H9 (cell line): ENCODE measurements around the gene ICAM2. TPM values are rescaled to one million over a fixed set of nuclear protein-coding genes. Genes with fewer than 3 reads are reported as not detected.

Experiments used
- DNase-seq: peaks from one replicate; pipeline ENCODE4 v3.0.0-alpha.2; 2017
- H2AFZ ChIP-seq: one replicate; pipeline ENCODE4 v1.6.1; 2013; ENCODE audit warnings: mild to moderate bottlenecking, low read length, control low read depth, moderate library complexity
- H2AK5ac ChIP-seq: 2 replicates; pipeline ENCODE4 v1.6.1; 2013; ENCODE audit warnings: low read length, control low read depth, mixed read lengths; ENCODE audit not compliant: insufficient read length
- H2BK120ac ChIP-seq: one replicate; pipeline ENCODE4 v1.6.1; 2013; ENCODE audit warnings: low read depth, mild to moderate bottlenecking, low read length, control low read depth, inconsistent platforms; ENCODE audit not compliant: poor library complexity, severe bottlenecking
- H2BK12ac ChIP-seq: 2 replicates; pipeline ENCODE4 v1.6.1; 2013; ENCODE audit warnings: low read length, control low read depth, mixed read lengths, low read depth; ENCODE audit not compliant: insufficient read length
- H2BK15ac ChIP-seq: 2 replicates; pipeline ENCODE4 v1.6.1; 2013; ENCODE audit warnings: low read depth, low read length, control low read depth
- H2BK20ac ChIP-seq: one replicate; pipeline ENCODE4 v1.6.1; 2013; ENCODE audit warnings: low read depth, mild to moderate bottlenecking, low read length, control low read depth, inconsistent platforms; ENCODE audit not compliant: poor library complexity, severe bottlenecking
- H2BK5ac ChIP-seq: 2 replicates; pipeline ENCODE4 v1.6.1; 2013; ENCODE audit warnings: low read length, control low read depth, mixed read lengths; ENCODE audit not compliant: insufficient read length
- H3K14ac ChIP-seq: 2 replicates; pipeline ENCODE4 v1.6.1; 2013; ENCODE audit warnings: low read length, control low read depth; ENCODE audit not compliant: insufficient read depth
- H3K18ac ChIP-seq: 2 replicates; pipeline ENCODE4 v1.6.1; 2013; ENCODE audit warnings: low read depth, mild to moderate bottlenecking, mixed read lengths, low read length, control low read depth; ENCODE audit not compliant: insufficient read length
- H3K23ac ChIP-seq: 2 replicates; pipeline ENCODE4 v1.6.1; 2013; ENCODE audit warnings: low read length, control low read depth, mixed read lengths, low read depth; ENCODE audit not compliant: insufficient read length
- H3K23me2 ChIP-seq: 2 replicates; pipeline ENCODE4 v1.6.1; 2013; ENCODE audit warnings: low read depth, mild to moderate bottlenecking, mixed read lengths, low read length, control low read depth; ENCODE audit not compliant: insufficient read length, poor library complexity, severe bottlenecking
- H3K27ac ChIP-seq: 2 replicates; pipeline ENCODE4 v1.5.1; 2013; ENCODE audit warnings: low read length, control low read depth, mixed read lengths, low read depth; ENCODE audit not compliant: insufficient read length
- H3K27me3 ChIP-seq: 2 replicates; pipeline ENCODE4 v1.6.1; 2013; ENCODE audit warnings: low read length, control low read depth, inconsistent platforms; ENCODE audit not compliant: insufficient read depth
- H3K4ac ChIP-seq: 2 replicates; pipeline ENCODE4 v1.6.1; 2013; ENCODE audit warnings: low read depth, mild to moderate bottlenecking, control low read depth, inconsistent platforms, low read length, moderate library complexity
- H3K4me1 ChIP-seq: 2 replicates; pipeline ENCODE4 v1.6.1; 2013; ENCODE audit warnings: low read length, control low read depth, inconsistent platforms; ENCODE audit not compliant: insufficient read depth
- H3K4me2 ChIP-seq: 2 replicates; pipeline ENCODE4 v1.6.1; 2013; ENCODE audit warnings: low read length, control low read depth, mixed read lengths; ENCODE audit not compliant: insufficient read length, insufficient read depth
- H3K56ac ChIP-seq: 2 replicates; pipeline ENCODE4 v1.6.1; 2013; ENCODE audit warnings: low read depth, mild to moderate bottlenecking, mixed read lengths, low read length, control low read depth; ENCODE audit not compliant: insufficient read length
- H3K79me1 ChIP-seq: 2 replicates; pipeline ENCODE4 v1.6.1; 2013; ENCODE audit warnings: low read depth, mild to moderate bottlenecking, moderate library complexity, low read length, control low read depth, inconsistent platforms; ENCODE audit not compliant: insufficient read depth, poor library complexity, severe bottlenecking
- H3K79me2 ChIP-seq: 2 replicates; pipeline ENCODE4 v1.6.1; 2013; ENCODE audit warnings: low read length, control low read depth, inconsistent platforms; ENCODE audit not compliant: insufficient read depth
- H3K9ac ChIP-seq: 2 replicates; pipeline ENCODE4 v1.6.1; 2013; ENCODE audit warnings: low read length, control low read depth, mixed read lengths; ENCODE audit not compliant: insufficient read length; ENCODE audit errors: extremely low read depth
- H3K9me3 ChIP-seq: one replicate; pipeline ENCODE4 v1.6.1; 2013; ENCODE audit warnings: low read depth, low read length, inconsistent platforms; ENCODE audit not compliant: control insufficient read depth
- H3T11ph ChIP-seq: one replicate; pipeline ENCODE4 v1.6.1; 2013; ENCODE audit warnings: mild to moderate bottlenecking, low read length, control low read depth, inconsistent platforms
- H4K20me1 ChIP-seq: one replicate; pipeline ENCODE4 v1.6.1; 2013; ENCODE audit not compliant: control insufficient read depth, insufficient read length, insufficient read depth
- H4K5ac ChIP-seq: 2 replicates; pipeline ENCODE4 v1.6.1; 2013; ENCODE audit warnings: low read depth, mild to moderate bottlenecking, mixed read lengths, low read length, control low read depth; ENCODE audit not compliant: insufficient read length
- H4K8ac ChIP-seq: replicated peaks from 2 replicates; pipeline ENCODE4 v1.6.1; 2013; ENCODE audit warnings: low read length, control low read depth, mixed read lengths, low read depth; ENCODE audit not compliant: insufficient read length
- H4K91ac ChIP-seq: 2 replicates; pipeline ENCODE4 v1.6.1; 2013; ENCODE audit warnings: low read depth, mild to moderate bottlenecking, moderate library complexity, mixed read lengths, low read length, control low read depth; ENCODE audit not compliant: insufficient read length
- H3K27ac Mint-ChIP-seq, 3 experiments: 2 replicates in 2 of 3; 3 replicates in 1 of 3; pipeline ENCODE4 v1.8.0; 2020 to 2021; ENCODE audit warnings: mixed read lengths in 3 of 3, mild to moderate bottlenecking in 1 of 3, moderate library complexity in 1 of 3
- H3K27me3 Mint-ChIP-seq: 2 replicates; pipeline ENCODE4 v1.8.0; 2021; ENCODE audit warnings: low read depth, mild to moderate bottlenecking, moderate library complexity, mixed read lengths
- H3K36me3 Mint-ChIP-seq, 3 experiments: 2 replicates in 2 of 3; 3 replicates in 1 of 3; pipeline ENCODE4 v1.8.0; 2020 to 2021; ENCODE audit warnings: low read depth in 3 of 3, mixed read lengths in 3 of 3; ENCODE audit not compliant: insufficient read depth in 1 of 3
- H3K4me1 Mint-ChIP-seq, 2 experiments: 2 replicates each; pipeline ENCODE4 v1.8.0; 2020; ENCODE audit warnings: mixed read lengths in 2 of 2
- H3K4me3 Mint-ChIP-seq, 2 experiments: 2 replicates in 1 of 2; 3 replicates in 1 of 2; pipeline ENCODE4 v1.8.0; 2020 to 2021; ENCODE audit warnings: mild to moderate bottlenecking in 2 of 2, mixed read lengths in 2 of 2, moderate library complexity in 1 of 2
- H3K9me3 Mint-ChIP-seq, 2 experiments: 2 replicates in 1 of 2; 3 replicates in 1 of 2; pipeline ENCODE4 v1.8.0; 2020; ENCODE audit warnings: mild to moderate bottlenecking in 2 of 2, mixed read lengths in 2 of 2, moderate library complexity in 1 of 2
- WGBS: extraction: QIAGEN DNeasy Blood & Tissue Kit; methylation state at CpG from one replicate; pipeline ENCODE4 v1.1.7; 2013; ENCODE audit warnings: missing lambda C conversion rate, low lambda C conversion rate, mixed read lengths; ENCODE audit not compliant: insufficient read length; ENCODE audit errors: extremely low coverage; 5-methylcytosine and 5-hydroxymethylcytosine counted together
- total RNA-seq: library from RNA; stranded (reverse); gene quantifications from 2 replicates; pipeline ENCODE4 v1.2.1, GENCODE V29; 2021
- TF ChIP-seq, protein P1 (sequence below): fragments of 200-600 bp; sonication (generic); conservative IDR thresholded peaks from 3 replicates; pipeline ENCODE4 v1.8.0; 2021; ENCODE audit warnings: antibody characterized with exemption, mild to moderate bottlenecking

The ICAM2 gene
- total RNA-seq, 1 experiment from 2014 or later, result 0.28 TPM

DNA sequence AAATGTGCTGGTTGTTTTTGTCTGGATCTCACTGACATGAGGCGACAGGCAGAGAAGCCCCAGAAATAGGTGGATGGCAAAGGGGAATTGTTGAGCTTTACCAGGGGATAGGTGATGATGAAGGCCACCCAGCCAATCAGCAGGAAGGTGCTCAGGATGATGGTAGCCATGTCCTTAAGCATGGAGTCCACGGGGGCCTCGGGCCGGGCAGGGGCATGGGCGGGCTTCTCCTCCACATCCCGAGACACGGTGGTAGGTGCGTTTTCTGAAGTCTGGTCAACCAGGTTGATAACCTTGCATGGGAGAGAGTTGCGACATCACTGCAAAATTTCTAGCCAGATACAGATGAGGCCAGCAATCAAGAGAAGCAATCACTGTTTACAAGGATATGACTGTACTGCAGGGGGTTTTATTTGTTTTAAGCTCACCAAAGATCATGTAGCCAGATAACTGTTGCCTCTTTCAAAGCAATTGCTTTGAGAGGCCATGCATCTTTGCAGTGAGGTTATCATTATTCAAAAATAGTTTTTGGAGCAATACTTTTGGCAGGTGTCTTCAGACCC is 37.3 kb upstream of the ICAM2 start:
- no peak overlapping the region for H3K4me2 ChIP-seq
- H2BK5ac ChIP-seq, result no peak overlapping the region
- no peak overlapping the region for H2BK20ac ChIP-seq
- Mint-ChIP-seq H3K4me1 (peaks cover 21% of the 10 kb centered on the region in 2 experiments), H3K27ac (peak overlapping the region in 1 of 3 experiments; percentile 64; a peak in 2 of 7 replicates), H3K27me3 (no peaks in the 10 kb centered on the region), H3K36me3 (peaks cover 0 to 19% (median 4%) of the 10 kb centered on the region in 3 experiments), H3K9me3 (no peaks in the 10 kb centered on the region), H3K4me3 (no peak overlapping the region)
- H3K9me3 ChIP-seq, result no peaks in the 10 kb centered on the region
- H3K23ac ChIP-seq, result no peak overlapping the region
- TF ChIP-seq, protein P1, sequence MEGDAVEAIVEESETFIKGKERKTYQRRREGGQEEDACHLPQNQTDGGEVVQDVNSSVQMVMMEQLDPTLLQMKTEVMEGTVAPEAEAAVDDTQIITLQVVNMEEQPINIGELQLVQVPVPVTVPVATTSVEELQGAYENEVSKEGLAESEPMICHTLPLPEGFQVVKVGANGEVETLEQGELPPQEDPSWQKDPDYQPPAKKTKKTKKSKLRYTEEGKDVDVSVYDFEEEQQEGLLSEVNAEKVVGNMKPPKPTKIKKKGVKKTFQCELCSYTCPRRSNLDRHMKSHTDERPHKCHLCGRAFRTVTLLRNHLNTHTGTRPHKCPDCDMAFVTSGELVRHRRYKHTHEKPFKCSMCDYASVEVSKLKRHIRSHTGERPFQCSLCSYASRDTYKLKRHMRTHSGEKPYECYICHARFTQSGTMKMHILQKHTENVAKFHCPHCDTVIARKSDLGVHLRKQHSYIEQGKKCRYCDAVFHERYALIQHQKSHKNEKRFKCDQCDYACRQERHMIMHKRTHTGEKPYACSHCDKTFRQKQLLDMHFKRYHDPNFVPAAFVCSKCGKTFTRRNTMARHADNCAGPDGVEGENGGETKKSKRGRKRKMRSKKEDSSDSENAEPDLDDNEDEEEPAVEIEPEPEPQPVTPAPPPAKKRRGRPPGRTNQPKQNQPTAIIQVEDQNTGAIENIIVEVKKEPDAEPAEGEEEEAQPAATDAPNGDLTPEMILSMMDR, result no peak
- H3K23me2 ChIP-seq, result no peaks in the 10 kb centered on the region
- DNase-seq, result no peak
- no peak overlapping the region for H2AK5ac ChIP-seq
- no peaks in the 10 kb centered on the region for H3K27me3 ChIP-seq
- H4K20me1 ChIP-seq, result no peaks in the 10 kb centered on the region
- no peak overlapping the region for H3K4ac ChIP-seq
- H3K27ac ChIP-seq, result no peak overlapping the region
- H2BK15ac ChIP-seq, result no peak overlapping the region
- no peaks in the 10 kb centered on the region for H3K79me2 ChIP-seq
- H2BK120ac ChIP-seq, result no peak overlapping the region
- H3K14ac ChIP-seq, result no peak overlapping the region
- no peak overlapping the region for H4K91ac ChIP-seq
- H4K8ac ChIP-seq, result no peak overlapping the region
- no peak overlapping the region for H2AFZ ChIP-seq
- no CpG with 5 or more reads among the region's 9 CpGs for WGBS
- H3K79me1 ChIP-seq, result no peaks in the 10 kb centered on the region
- H3K9ac ChIP-seq, result no peak overlapping the region
- peaks cover 6% of the 10 kb centered on the region; the same call in 1 of the 2 replicates for H3K4me1 ChIP-seq
- no peak overlapping the region for H3K56ac ChIP-seq
- no peak overlapping the region for H4K5ac ChIP-seq
- H3K18ac ChIP-seq, result no peak overlapping the region
- H2BK12ac ChIP-seq, result no peak overlapping the region
- H3T11ph ChIP-seq, result no peak overlapping the region
